HepG2 (cell line): ENCODE measurements around the gene HOMEZ. TPM values are rescaled to one million over a fixed set of nuclear protein-coding genes. Genes with fewer than 3 reads are reported as not detected.

Experiments
- ATF7 ChIP-seq, 2 experiments: fragments of 450-650 bp in 1 of 2; sonication (generic) in 1 of 2; formaldehyde crosslinking in 1 of 2; IDR thresholded peaks; 2 replicates each; pipeline versions ENCODE4 v1.4.0 to v1.6.1; 2016 to 2020; ENCODE audit warnings: antibody characterized with exemption in 1 of 2, mild to moderate bottlenecking in 1 of 2, missing genetic modification reagents in 1 of 2
- CENPT ChIP-seq: sonication (generic); formaldehyde crosslinking; IDR thresholded peaks from 2 replicates; pipeline ENCODE4 v1.8.0; 2022; ENCODE audit warnings: low read depth, mild to moderate bottlenecking, moderate library complexity, missing genetic modification reagents
- FOXP4 ChIP-seq: sonication (generic); formaldehyde crosslinking; IDR thresholded peaks from 2 replicates; pipeline ENCODE4 v1.4.0; 2020; ENCODE audit warnings: missing genetic modification reagents
- HIC2 ChIP-seq: sonication (generic); formaldehyde crosslinking; IDR thresholded peaks from 2 replicates; pipeline ENCODE4 v1.9.0; 2022; ENCODE audit warnings: low read depth, missing genetic modification reagents
- HOXA7 ChIP-seq: sonication (generic); formaldehyde crosslinking; IDR thresholded peaks from 2 replicates; pipeline ENCODE4 v1.8.1; 2022; ENCODE audit warnings: mild to moderate bottlenecking, missing genetic modification reagents, moderate library complexity
- JARID2 ChIP-seq: sonication (generic); formaldehyde crosslinking; IDR thresholded peaks from 2 replicates; pipeline ENCODE4 v1.8.1; 2023; ENCODE audit warnings: missing genetic modification reagents, inconsistent platforms; ENCODE audit not compliant: insufficient replicate concordance
- MLXIP ChIP-seq: sonication (generic); formaldehyde crosslinking; IDR thresholded peaks from 2 replicates; pipeline ENCODE4 v1.9.0; 2021; ENCODE audit warnings: missing genetic modification reagents, borderline replicate concordance
- NFKB2 ChIP-seq: sonication (generic); formaldehyde crosslinking; IDR thresholded peaks from 2 replicates; pipeline ENCODE4 v1.4.0; 2020; ENCODE audit warnings: missing genetic modification reagents, borderline replicate concordance
- ZBTB34 ChIP-seq: sonication (generic); formaldehyde crosslinking; IDR thresholded peaks from 2 replicates; pipeline ENCODE4 v1.8.0; 2022; ENCODE audit warnings: mild to moderate bottlenecking, missing genetic modification reagents
- ZNF335 ChIP-seq: sonication (generic); formaldehyde crosslinking; IDR thresholded peaks from 2 replicates; pipeline ENCODE4 v1.4.0; 2020; ENCODE audit warnings: missing genetic modification reagents
- ZNF414 ChIP-seq: sonication (generic); formaldehyde crosslinking; IDR thresholded peaks from 2 replicates; pipeline ENCODE4 v1.5.0; 2020; ENCODE audit warnings: missing genetic modification reagents
- ZNF577 ChIP-seq: sonication (generic); formaldehyde crosslinking; IDR thresholded peaks from 2 replicates; pipeline ENCODE4 v1.4.0; 2020; ENCODE audit warnings: mild to moderate bottlenecking, low read depth, missing genetic modification reagents, borderline replicate concordance
- ZNF878 ChIP-seq: sonication (generic); formaldehyde crosslinking; IDR thresholded peaks from 2 replicates; pipeline ENCODE4 v1.8.1; 2023; ENCODE audit warnings: mild to moderate bottlenecking, missing genetic modification reagents, moderate library complexity
- polyA plus RNA-seq, 8 experiments: library from polyadenylated mRNA; depleted of rRNA in 3 of 8; stranded (reverse) in 7 of 8; unstranded in 1 of 8; fragments of >200 nt; fragmentation: Illumina TruSeq in 4 of 8; extraction: Trizol in 4 of 8; gene quantifications; 2 replicates each; pipeline versions ENCODE4 v1.2.1 to v1.2.3, GENCODE V29; 2011 to 2016; ENCODE audit warnings: low read depth in 4 of 8, missing spikeins in 1 of 8, mixed read lengths in 1 of 8; ENCODE audit not compliant: insufficient read depth in 1 of 8
- total RNA-seq, 5 experiments: library from RNA; depleted of rRNA; stranded (reverse); fragments of >200 nt; fragmentation: Illumina TruSeq; extraction: Trizol; gene quantifications; 2 replicates each; pipeline ENCODE4 v1.2.3, GENCODE V29; 2016; ENCODE audit warnings: low read depth in 1 of 5
- TF ChIP-seq, protein P1 (sequence below): sonication (generic); formaldehyde crosslinking; IDR thresholded peaks from 2 replicates; pipeline ENCODE4 v1.4.0; 2020; ENCODE audit warnings: missing genetic modification reagents, low read depth, mild to moderate bottlenecking, borderline replicate concordance
- TF ChIP-seq, protein P2 (sequence below): sonication (generic); formaldehyde crosslinking; IDR thresholded peaks from 2 replicates; pipeline ENCODE4 v1.4.0; 2020; ENCODE audit warnings: mild to moderate bottlenecking, missing genetic modification reagents

HOMEZ gene
- total and polyA plus RNA-seq, 2 of the 13 experiments (the other 11 are each of a cell fraction or from before 2014, with no cell fraction given), result 14.5 to 31.8 TPM

DNA sequence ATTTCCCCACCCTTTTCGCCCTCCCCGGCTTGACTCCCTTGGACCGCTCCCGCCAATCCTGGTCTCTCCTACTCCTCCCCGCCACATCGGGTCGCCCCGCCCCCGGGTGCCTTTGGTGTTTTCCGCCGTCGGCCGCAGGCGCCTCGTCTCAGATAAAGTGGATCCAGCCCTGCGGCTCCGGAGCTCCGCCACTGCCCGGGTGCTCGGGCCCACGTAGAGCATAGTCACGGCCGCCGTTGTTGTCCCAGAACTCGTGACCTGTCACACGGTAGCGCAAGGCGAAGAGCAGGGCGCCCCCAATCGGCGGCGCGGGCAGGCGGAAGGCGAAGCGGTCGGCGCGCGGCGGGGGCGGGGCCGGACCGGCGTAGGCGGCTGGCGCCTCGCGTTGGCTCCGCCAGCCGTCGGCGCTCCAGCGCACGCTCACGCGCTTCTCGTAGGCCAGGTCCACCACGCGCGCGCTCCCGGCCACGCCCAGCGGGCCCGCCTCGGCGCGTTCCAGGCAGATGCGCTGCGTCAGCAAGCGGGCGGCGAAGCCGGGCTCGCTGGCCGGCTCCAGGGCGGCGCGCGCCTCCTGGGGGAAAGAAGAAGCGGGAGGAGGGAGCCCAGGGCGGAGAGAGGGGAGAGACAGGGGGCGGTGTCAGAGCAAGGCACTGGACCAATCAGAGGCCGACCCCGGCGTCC, 15.5 kb upstream of the HOMEZ start (continued):
- TF ChIP-seq MLXIP (no peak), CENPT (CRISPR knock-in tag) (peak; percentile 92), ZNF414 (CRISPR knock-in tag) (no peak), ATF7 (IDR thresholded peaks at IDR 0.05) (no peak), ATF7 (CRISPR knock-in tag; IDR thresholded peaks at IDR 0.05) (no peak; the same call in 1 of the 2 replicates), FOXP4 (CRISPR knock-in tag) (peak; percentile 78), HOXA7 (CRISPR knock-in tag) (no peak), ZBTB34 (CRISPR knock-in tag) (peak; percentile 54), JARID2 (peak; percentile 93), ZNF878 (no peak), HIC2 (CRISPR knock-in tag) (no peak; the same call in 1 of the 2 replicates), ZNF577 (CRISPR knock-in tag) (no peak), NFKB2 (peak; percentile 28; the same call in 1 of the 2 replicates), ZNF335 (CRISPR knock-in tag) (0 out of 2 replicates have a peak, but pooled peaks have one; percentile 32)
- TF ChIP-seq, protein P1, sequence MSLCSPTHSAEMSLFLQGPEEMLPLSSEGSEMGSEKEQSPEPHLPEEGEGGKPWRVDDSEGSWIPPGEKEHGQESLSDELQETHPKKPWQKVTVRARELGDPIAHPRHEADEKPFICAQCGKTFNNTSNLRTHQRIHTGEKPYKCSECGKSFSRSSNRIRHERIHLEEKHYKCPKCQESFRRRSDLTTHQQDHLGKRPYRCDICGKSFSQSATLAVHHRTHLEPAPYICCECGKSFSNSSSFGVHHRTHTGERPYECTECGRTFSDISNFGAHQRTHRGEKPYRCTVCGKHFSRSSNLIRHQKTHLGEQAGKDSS, result peak; percentile 34; the same call in 1 of the 2 replicates
- TF ChIP-seq, protein P2, sequence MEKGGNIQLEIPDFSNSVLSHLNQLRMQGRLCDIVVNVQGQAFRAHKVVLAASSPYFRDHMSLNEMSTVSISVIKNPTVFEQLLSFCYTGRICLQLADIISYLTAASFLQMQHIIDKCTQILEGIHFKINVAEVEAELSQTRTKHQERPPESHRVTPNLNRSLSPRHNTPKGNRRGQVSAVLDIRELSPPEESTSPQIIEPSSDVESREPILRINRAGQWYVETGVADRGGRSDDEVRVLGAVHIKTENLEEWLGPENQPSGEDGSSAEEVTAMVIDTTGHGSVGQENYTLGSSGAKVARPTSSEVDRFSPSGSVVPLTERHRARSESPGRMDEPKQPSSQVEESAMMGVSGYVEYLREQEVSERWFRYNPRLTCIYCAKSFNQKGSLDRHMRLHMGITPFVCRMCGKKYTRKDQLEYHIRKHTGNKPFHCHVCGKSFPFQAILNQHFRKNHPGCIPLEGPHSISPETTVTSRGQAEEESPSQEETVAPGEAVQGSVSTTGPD (CRISPR knock-in tag), result 0 out of 2 replicates have a peak, but pooled peaks have one; percentile 22
